Right renal cortex interstitium (tissue), 3 donors: ENCODE data around the gene MYB. TPM values are rescaled to one million over a fixed set of nuclear protein-coding genes. Genes with fewer than 3 reads are reported as not detected.

Experiments used
- DNase-seq, 3 donors: peaks; one replicate each; pipeline ENCODE4 v3.0.0-alpha.2; 2013; ENCODE audit warnings: low read depth in 3 of 3, low spot score in 2 of 3
- polyA plus RNA-seq, 3 donors: library from polyadenylated mRNA; unstranded; fragments of 120-200 nt; gene quantifications; one replicate each; pipeline ENCODE4 v1.2.1, GENCODE V29; 2013; ENCODE audit not compliant: insufficient read length in 3 of 3

MYB gene
- polyA plus RNA-seq, 3 donors, result 3.9 to 4.6 (median 4.4) TPM

DNA sequence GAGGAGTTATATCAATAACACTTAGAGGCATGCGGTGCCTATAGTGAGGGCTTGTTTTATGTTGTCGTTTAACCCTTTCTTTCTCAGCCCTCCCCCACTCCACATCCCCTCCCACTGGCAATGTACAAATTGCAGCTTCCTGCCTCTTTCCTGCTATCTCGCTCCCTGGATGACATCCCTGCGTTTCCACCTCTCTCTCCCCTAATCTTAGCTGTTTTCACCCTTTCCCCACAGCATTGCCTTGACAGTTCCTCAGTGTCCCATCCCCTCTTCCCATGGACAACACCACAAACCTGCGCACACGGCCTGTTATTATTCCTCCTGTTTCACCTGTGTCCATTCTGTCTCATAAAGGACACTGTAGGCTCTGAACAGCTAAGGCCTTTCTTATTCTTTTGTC lies 34.5 kb downstream of the MYB start:
- DNase-seq, result no peak

DNA sequence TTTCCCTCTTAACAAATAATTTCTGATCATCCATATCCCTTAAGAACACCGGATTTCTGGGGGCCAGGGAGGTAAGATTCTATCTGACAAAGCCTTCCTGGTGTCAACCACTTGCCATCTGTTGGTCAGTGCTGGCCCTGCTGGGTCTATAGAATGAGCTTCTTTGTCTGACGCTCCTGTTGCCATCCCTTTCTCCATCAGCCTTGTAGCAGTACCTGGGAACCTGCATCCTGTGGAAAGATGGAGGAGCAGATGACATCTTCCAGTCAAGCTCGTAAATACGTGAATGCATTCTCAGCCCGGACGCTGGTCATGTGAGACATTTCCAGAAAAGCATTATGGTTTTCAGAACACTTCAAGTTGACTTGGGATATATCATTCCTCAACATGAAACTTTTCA lies 36.6 kb downstream of the MYB start:
- no peak for DNase-seq

DNA sequence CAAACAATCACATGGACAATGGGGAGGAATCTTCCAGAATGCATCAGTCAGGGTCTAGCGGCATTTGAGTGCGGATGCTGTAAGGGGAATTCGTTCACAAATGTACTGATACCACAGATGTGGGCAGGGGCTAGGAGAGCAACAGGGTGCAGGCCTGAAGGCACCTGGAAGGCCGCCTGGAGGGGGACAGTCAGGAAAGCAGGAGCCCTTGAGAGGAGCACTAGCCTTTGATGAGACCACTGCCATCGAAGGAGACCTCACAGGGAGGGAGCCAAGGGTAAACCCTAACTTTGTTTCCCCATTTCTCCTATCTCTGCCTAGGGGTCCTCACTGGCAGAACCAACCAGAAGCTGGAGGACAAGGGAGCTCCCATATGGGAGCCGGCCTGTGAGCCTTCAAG lies 38.2 kb downstream of the MYB start:
- no peak for DNase-seq

DNA sequence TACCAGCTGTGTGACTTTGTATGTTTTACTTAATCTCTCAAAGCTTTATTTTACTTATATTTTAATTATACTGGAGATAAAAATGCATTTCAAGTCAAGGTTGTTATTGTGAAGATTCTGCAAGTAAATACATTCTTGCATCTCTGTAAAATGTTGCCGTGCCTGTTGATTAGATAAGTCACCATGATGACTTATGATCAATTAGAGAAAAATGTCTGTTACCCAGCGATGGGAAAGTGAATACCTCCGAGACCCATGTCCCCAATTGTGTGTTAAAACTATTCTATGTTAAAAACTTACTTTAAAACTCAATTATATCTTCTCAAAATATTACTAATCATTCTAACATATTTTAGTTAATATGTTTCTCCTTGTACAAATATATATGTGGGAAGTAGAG lies 39.9 kb downstream of the MYB start:
- no peak for DNase-seq

DNA sequence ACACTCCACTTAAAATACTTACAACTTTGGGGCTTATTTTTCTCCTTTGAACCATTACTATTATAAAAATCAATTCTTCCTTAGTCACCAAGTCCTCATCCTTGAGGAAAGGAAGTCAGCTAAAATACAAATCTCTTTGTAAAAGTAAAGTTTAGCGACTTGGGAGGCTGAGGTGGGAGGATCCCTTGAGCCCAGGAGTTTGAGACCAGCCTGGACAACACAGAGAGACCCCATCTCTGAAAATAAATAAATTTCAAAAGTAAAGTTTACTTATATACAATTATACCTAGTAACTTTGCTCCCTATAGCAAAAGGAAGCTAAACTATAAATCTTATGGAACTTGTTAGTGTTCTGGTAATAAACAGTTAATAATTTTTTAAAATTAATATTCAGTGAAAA lies 40.4 kb downstream of the MYB start:
- no peak for DNase-seq

DNA sequence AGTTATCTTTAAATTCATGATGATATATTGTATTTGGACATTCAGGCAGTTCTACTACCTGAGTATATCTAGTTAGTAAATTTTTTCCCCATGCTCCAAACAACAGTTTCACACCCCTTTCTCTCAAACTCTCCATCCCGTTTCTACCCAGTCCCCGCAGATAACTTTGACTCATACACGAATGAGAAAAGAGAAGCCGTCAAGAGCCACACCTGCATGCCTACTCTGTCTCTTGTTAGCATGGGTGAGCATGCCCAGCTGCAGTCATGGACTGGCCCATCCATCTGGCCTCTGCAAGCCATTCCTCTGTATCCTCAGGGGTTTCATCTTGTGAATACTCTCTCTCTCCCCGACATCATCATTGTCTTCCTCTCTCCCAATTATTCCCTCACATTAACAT lies 41.5 kb downstream of the MYB start:
- no peak for DNase-seq

DNA sequence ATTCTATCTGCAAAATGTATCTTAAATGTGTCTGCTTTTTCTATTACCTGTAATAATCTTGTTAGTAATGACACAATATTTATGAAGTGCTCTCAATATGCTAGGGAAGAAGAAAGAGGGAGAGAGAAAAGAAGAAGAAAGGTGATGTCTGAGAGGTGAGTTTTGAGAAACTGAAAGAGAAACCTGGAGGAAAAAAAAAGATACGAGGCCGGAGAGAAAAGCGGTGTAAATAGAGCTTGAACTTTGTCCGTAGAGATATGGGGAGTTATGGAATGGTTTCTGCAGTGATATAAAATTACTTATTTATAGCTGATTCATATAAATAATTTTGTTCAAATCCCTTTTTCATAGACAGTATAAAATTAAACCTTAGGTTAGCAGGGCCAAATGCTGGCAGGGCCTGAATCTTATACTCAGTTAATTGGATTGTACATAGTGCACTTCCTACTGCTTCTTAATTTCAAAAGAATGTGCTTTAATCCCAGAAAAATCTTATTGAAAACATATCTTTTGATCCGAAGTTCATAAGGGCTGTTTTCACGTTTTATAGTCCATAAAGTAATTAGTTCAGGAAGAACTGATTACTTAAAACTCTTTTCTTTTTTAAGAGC lies 43.0 kb downstream of the MYB start:
- DNase-seq, result no peak

DNA sequence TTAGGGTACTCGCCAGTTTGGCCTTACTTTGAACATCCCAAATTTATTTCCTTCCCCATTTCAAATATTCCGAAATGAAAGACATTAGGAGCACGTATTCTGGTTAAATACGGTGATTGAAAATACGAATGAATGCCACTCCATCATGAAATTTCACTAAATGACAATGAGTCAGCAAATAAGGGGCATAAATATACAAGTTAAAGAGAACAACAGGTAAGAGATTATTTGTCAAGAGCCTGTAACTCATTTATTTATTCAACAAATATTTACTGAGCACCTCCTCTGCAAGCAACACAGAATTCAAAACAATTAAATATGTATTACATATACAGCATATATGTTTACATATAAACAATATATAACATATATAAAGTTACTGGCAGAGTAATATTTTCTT lies 44.8 kb downstream of the MYB start:
- no peak for DNase-seq

DNA sequence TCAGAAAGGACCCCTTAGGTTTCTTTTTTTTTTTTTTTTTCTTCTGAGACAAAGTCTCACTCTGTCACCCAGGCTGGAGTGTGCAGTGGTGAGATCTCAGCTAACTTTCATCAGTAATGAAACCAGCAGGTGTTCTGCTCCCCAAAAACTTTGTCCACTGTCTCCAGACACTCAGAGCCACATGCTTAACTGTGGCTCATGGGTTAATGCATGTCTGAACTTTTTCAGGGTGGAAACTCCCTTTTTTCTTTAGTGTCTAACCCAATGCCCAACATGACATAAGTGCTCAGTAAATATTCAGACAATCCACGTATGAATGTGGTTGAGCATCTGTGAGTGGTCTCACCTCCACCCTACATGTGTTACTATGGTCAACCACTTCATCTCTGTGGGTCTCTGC lies 45.4 kb downstream of the MYB start:
- no peak for DNase-seq

DNA sequence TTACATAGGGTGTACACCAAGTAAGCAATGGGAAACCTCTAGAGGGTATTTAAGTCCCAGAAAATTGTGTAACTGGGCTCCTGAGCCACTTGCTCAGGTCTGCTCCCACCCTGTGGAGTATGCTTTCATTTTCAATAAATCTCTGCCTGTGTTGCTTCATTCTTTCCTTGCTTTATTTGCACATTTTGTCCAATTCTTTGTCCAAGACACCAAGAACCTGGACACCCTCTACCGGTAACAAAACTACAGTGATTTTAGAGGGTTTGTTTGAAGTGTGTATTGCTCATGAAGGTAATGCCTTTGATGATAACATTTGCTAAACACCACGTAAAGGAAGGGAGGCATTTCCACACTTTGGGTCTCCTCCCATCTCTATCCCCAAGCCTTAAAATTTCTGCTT lies 46.2 kb downstream of the MYB start:
- no peak for DNase-seq

DNA sequence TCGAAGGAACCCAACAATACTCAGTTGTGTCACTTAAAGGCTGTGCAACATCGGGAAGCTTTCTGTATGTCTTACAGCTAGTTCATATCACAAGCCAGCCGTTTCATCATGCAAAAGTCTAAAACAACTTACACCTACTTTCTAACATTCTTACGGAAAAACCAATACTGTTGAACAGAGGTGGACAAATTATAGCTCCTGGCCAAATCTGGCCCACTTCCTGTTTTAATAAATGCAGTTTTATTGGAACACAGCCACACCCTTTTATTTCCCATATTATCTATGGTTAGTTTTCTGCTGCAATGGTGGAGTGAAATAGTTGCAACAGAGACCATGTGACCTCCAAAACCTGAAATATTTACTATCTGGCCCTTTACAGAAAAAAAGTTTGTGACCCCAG lies 46.6 kb downstream of the MYB start:
- no peak for DNase-seq

DNA sequence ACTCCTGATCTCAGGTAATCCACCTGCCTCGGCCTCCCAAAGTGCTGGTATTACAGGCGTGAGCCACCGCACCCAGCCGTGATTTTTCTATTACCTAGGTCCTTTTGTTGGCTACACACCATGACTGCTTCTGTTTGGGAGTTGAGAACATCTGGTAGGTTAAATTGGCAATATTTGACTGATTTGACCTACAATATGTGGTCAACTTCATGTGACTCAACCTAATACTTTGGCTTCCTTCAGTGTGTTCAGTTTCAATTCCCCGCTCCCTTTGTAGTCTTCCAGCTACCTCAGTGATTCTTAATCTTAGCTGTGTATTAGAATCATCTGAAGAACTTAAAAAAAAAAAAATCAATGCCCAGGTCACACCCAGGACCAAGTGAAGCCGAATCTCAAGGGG lies 47.4 kb downstream of the MYB start:
- DNase-seq, result no peak

DNA sequence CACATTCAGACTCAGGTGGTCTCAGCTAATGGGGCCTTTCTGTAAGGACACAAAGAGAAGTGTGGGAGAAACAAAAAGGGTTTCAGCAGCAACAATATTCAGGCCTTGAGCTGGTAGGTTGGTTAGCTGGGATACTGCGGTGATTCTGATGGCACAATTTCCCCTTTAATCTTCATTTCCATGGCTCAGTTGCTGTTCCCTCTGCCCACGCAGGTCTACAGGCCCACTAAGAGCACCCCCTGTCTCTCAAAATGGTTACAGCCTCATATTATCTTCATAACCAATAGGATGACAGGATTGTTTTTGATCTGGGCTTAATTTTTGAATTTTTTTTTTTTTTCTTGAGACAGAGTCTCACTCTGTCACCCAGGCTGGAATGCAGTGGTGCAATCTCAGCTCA lies 48.9 kb downstream of the MYB start:
- no peak for DNase-seq

DNA sequence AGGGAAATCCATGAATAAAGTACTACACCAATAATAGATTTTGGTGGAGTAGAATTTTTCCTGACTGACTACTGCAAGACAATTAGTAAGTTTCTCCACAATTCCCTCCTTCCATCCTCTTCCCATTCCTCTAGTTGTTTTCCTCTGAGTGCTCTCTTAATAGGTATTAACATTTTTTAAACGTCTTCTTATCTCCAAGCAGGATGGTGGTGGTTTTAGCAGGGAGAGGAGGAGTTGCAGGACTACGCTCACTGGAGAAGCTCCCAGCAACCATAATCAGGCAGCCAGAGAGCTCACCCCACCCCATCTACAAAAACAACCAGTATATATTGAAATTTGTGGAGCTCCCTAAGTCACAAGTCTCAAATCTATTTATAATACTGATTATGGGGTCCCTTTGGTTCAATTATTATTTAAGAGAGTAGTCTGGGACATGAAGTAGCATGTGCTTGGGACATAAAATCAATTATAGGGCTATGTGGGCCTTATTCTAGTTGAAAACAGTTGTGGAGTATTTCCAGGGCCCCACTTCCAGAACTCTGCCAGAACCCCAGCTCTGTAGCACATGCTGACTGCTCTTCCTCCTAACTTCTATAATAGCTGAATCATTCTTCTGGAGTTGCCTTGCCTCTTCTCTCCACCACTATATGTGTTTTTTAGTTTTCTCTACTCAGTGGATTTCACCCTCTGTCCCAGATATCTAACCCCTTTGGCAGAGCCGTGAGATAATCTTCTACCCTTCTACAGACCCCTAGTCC lies 49.8 kb downstream of the MYB start:
- DNase-seq, result no peak

DNA sequence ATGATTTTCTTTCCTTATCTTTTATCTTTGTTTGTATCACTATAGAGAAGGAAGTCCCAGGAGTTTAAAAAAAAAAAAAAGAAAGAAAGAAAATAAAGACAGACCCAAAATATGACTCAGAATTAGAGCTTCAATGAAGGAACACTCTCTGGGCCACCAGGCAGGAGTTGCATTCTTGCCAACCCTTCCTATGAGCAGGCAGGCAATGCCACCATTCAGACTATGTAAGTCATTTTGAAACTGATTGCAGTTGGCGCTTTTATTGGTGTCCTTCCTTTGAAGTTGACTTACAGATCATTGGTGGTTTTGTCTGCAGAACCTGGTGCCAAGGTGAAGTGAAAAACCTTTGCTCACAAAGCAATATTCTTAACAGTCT lies 50.3 kb downstream of the MYB start:
- no peak for DNase-seq

DNA sequence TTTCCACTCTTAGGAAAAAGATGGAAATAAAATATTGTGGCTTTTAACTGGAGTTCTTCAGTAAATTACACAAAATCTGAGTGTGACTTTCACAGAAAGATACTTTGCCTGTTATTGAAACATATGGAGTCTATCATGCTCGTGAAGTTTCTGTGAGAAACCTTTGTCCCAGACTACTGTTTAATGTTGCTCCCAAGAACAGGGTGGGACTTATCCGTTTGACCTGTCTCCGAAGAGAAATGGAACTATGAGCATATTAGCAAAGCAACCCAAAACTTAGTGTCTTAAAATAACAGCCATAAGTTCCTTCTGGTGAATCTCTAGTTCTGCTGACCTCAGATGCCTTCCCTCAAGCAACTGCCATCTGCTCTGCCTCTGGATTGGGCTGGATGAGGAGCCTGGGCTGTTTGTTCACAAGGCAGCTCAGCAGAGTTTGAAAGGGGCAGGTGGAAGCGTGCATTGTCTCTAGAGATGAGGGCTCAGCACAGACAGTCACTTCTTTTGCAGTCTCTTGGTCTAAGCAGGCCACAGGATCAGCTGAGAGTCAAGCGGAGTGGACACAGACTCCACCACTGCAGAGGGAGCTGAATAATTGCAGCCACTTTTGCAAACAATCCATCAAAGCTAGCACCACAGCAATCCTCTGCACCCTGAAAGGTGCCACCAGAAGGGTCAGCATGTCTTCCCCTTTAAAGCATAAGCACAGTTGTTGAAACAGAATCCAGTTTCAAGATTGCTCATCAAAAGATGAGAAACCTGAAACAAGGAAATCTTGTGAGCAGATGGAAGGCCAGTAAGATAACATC lies 52.8 kb downstream of the MYB start:
- no peak for DNase-seq

DNA sequence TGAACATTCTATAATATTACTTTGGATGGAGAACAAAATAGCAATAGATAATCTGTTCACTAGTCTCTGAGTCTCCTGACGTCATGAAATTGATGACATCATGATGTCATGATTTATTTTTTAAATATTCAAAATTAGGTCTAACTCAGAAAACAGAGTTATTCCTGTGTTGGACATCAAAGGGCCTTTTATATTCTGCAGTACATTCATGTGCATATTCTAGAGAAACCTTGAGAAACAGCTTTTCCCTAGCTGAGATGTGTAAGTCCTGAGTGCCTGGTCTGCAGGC lies 53.3 kb downstream of the MYB start:
- DNase-seq, result no peak

DNA sequence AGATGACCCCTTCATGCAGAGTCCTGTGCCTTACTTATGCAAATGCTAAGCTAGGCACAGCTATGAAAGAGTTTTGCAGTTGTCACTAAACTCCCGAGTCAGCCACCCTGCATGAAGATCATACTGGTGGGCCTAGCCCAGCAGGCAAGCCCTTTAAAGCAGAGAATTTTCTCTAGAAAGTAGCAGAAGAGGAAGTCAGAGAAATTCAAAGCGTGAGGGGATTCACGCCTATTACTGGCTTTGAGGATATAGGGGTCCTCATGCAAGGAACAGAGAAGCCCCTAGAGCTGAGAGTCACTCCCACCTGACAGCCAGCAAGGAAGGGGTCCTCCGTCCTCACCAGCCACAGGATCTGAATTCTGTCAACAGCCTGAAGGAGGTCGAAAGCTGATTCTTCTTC lies 54.6 kb downstream of the MYB start:
- DNase-seq, result no peak

DNA sequence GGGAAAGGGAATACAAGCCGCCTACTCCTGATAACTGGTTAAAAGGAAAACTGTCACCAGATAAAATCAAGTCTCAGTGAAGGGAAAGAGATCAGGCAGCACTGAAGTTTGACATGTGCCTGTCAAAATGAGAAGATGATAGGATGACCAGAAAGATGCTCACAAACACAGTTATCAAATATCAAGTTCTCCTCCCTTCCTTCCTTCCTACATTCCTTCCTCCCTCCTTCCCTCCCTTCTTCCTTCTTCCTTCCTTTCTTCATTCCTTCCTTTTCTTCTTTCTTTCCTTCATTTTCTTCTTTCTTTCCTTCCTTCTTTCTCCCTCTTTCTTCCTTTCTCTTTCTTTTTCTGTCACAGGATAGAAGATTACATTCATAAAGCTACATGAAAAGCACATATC lies 55.2 kb downstream of the MYB start:
- DNase-seq, result no peak

DNA sequence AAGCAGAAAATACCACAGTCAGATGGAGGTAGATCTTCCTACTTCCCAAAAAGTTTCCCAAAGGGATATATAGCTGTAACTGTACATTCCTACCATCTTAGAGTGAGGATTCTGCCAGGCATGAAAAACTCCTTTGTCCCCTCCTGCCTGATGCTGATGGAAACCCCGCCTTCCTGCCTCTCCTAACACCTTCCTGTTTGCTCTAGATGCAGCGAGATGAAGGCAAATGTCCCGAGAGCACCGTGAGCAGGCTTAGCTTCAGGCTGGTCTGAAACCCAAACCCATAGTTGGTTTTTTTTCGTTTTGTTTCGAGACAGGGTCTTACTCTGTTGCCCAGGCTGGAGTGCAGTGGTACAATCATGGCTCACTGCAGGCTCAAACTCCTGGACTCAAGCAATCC lies 55.6 kb downstream of the MYB start:
- no peak for DNase-seq

DNA sequence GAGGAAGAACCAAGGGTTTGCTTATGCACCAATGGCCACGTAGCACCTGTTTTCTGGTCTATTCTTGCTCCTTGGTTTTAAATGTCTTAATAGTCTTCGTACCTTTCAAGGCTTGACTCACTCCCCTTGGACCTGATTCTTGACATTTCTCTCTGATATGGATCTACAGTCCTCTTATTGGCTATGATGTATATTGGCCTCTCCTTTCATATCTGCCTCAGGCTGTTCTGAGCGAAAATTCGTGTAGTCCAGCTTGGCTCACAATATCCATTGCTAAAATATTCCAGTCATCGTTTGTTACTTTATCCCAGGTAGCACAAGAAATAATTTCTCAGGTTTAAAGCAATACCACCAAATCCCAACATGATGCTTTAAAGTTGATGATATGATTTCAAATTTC lies 59.6 kb downstream of the MYB start:
- DNase-seq, result no peak
